Amniotic stem cell (primary cell): Measurements from ENCODE around the gene DAPK3.
"Not testable (repeated sequence)": the region's sequence is repeated elsewhere in the genome, so short reads cannot be mapped to it uniquely, and the experiment has no call there.

ENCODE experiments used
- DNase-seq: peaks from one replicate; lab custom pipeline; 2025; lab: John Stamatoyannopoulos, UW

The DAPK3 gene

DNA sequence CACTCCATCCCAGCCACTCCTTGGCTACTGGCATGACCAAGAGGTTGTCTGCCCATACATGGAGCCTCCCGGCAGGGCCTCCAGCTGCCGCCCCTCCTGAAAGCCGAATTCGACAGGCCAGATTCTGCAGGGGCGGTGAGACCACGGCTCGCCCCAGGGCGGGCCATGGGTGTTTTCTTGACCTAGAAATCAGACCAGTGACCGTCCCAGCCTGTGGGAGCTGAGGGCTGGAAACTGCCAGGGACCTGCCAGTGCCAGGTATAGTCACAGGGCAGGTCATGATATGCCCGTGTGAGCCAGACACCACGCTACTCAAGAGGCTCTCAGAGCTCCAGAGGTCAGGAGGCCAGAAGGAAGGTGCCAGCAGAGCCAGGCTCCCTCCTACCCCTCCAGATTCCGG lies 16.8 kb downstream of the DAPK3 start:
- DNase-seq = no peak

DNA sequence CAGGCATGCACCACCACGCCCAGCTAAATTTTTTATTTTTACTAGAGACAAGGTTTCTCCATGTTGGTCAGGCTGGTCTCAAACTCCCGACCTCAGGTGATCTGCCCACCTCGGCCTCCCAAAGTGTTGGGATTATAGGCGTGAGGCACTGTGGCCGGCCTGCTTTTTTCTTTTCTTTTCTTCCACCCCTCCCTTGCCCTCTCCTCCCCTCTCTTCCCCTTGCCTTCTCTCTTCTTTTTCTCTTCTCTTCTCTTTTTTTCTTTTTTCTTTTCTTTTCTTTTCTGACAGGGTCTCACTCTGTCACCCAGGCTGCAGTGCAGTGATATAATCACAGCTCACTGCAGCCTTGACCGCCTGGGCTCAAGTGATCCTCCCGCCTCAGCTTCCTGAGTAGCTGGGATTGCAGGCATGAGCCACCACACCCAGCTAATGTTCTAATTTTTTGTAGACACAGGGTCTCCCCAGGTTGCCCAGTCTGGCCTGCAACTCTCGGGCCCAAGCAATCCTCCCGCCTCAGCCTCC lies 18.1 kb downstream of the DAPK3 start:
- DNase-seq = not testable (repeated sequence)

DNA sequence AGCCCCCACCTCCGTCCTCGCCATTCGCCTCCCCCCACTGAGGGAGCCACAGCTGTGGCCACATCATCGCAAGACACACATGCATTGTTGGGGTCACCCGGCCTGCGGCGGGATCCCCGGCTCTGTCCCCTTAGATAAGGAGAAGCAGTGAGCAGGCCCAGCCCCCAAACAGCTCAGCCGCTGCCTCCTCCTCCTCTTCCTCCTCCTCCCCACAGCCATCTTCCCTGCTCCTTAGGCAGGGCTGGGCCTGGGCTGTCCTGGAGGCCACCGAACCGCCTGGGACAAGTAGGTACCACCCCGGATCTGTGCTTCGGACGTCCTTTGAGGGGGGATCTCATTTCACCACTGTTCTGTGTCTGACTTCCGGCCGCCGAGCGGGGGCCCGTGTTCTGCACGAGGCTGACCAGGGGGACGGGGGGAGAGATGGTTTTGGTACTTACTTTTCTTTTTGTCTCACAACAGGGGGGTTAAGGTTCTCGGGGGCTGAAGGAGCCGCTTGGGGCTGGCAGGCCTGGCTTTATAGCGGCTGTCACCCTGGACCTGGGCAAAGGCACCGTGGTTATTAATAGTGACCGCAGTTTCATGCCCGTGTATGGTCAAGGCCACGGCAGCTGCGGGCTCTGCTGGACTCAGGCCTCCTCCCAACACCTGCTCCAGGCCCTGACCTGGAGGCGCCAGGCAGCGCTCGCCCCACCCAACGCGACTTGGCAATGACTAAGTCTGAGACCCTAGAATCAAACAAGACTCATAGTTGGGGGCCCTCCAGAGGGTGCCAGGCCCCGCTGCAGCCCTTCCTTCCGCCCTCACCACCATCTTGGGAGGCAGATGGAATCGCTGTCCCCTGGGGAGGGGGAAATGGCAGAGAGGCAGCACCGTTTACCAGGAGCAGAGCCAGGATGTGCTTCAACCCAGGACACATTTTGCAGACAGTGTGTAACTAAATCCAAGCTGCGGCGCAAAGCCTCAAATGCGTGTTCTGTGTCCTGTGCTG lies 19.7 kb downstream of the DAPK3 start:
- DNase-seq = no peak

DNA sequence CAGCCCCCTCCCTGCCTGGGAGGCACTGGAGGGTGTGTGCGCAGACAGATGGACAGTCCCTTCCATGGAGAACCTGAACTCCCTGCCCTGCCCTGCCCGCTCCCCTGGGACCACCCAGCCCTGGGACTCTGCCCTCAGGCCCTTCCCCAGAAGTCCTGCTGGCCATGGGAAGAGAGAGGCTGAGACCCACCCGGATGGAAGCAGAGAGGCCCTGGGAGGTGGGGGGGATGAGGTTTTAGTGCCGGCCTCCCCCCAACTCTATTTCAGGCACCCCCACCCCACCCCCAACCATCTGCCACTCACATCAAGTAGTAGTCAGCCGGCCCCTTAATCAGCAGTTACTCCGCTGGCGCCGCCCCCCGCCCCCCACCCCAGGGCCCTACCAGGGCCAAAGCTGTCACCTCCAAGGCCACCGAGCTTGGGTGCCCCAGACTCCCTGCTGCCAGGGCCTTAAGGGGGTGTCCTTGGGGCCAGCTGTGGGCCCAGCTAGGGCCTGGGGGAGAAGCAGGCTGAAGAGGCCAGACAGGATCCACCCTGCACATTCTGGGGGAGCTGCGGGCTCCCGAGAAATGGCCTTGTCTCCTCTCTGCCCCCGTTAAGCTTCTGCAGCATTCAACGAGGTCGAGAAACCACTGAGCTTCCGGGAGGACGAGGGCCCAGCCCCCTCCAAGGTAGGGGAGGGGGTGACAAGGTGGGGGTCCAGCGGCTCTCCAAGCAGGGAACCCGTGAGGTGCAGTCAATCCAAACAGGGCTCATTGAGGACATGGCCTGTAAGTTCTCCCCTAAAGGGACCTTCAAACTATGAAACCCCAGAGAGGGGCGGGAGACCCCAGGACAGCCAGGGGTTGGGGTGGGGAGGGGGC lies 20.7 kb downstream of the DAPK3 start:
- DNase-seq = no peak

DNA sequence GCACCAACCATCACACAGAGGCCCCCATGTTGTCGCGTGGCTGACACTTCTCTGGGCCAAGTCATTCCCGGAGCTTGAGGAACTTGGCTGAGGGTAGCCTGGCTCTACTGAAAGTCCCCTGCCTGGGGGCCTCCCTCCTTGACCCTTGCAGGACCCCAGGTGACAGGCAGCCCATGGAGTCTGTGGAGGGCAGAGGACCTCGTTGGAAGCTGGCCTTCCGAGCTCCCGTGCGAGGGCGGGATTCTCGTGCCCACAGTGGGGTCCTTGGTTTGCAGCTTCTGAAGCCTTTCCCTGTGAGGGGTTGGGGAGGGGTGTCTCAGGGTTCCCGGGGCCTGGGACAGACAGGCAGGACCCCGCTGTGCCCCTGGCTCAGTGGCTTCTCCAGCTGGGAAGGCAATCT lies 21.6 kb downstream of the DAPK3 start:
- no peak for DNase-seq

DNA sequence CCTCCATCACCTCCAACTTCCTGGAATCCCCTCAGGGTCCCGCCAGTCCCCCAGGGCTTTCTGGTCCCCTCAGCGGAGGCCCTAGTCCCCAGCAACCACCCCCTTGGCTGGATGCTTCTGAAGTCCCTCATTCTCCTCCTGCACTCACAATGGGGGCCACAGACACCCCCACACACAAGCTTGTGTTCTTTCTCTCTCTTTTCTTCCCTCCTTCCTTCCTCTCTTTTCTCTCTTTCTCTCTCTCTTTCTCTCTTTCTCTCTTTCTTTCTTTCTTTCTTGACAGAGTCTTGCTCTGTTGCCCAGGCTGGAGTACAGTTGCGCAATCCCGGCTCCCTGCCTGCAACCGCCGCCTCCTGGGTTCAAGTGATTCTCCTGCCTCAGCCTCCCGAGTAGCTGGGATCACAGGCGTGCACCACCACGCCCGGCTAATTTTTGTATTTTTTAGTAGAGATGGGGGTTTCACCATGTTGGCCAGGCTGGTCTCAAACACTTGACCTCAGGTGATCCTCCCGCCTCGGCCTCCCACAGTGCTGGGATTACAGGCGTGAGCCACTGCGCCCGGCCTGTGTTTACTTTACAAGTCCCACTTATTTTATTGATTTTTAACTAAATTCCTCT lies 23.5 kb downstream of the DAPK3 start:
- DNase-seq = not testable (repeated sequence)

DNA sequence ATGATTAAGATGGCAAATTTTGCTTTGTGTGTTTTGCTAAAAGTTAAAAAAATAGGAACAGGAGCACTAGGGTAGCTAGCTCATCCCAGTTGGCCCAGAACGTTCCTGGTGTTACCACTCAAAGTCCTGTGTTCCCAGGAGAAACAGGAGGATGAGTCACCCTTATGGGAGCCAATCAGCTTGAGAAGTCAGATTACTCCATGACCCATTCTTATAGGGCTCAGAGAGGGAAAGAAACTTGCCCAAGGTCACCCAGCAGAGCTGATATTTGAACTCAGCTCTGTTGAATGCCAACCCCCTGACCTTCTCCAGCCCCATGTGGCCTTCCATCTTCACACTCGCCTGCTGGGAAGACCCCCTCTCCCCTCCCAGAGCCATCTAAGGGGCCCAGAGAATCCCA lies 25.1 kb downstream of the DAPK3 start:
- no peak for DNase-seq

DNA sequence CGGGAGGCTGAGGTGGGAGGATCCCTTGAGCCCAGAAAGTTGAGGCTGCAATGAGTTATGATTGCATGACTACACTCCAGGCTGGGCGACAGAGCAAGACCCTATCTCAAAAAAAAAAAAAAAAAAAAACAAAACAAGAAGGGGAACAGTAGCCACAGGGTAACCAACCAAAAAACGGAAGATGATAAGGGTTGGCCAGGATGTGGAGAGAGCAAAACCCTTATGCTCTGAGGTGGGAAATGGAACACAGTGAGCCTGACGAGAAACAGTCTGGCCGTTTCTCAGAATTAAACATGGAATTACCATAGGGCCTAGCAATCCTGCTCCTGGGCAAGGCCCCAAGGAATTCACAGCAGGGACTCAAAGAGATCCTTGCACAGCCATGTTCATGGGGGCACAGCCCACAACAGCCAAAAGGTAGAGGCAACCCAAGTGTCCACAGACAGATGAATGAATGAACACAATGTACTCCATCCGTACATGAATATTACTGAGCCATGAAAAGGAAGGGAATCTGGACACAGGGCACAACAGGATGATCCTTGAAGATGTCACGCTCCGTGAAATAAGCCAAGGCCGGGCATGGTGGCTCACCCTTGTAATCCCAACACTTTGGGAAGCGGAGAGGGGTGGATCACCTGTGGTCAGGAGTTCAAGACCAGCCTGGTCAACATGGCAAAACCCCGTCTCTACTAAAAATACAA lies 26.7 kb downstream of the DAPK3 start:
- DNase-seq = no peak

DNA sequence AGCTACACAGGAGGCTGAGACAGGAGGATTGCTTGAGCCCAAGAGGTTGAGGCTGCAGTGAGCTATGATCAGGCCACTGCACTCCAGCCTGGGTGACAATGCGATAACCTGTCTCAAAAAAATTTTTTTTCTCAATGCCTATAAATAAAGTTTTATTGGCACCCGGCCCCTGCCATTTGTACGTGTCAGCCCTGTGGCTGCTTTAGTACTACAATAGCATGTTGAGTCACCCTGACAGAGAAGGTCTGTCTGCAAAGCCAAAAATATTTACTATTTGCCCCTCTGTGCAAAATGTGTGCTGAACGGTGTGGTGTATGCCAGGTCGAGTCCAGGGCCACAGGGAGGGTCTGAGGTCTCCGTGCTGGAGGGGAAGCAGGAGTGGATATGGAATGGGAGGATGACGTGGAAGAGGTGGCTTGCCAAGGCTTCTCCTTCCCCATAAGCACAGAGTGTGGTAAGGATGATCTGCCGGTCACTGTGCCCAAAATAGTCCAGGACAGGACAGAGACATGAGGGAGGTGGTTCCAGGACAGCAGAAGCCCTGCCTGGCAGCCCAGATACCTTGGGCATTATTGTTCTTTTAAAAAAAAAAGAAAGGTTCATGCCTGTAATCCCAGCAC lies 28.0 kb downstream of the DAPK3 start:
- DNase-seq = no peak

DNA sequence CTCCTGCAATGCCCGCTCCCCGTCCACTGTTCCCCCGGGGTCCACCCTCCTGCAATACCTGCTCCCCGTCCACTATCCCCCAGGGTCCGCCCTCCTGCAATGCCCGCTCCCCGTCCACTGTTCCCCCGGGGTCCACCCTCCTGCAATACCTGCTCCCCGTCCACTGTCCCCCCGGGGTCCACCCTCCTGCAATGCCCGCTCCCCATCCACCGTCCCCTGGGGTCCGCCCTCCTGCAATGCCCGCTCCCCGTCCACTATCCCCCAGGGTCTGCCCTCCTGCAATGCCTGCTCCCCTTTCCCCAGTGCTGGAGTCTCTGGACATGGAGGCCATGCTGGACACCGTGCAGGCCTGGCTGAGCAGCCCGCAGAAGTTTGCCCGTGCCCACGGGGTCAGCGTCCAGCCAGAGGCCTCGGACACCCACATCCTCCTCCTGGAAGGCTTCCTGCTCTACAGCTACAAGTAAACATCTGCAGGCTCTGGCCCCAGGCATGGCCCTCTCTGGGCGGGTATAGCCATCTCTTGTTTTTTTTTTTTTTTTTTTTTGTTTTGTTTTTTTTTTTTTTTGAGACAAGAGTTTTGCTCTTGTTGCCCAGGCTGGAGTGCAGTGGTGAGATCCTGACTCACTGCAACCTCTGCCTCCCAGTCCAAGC lies 32.5 kb downstream of the DAPK3 start:
- not testable (repeated sequence) for DNase-seq

DNA sequence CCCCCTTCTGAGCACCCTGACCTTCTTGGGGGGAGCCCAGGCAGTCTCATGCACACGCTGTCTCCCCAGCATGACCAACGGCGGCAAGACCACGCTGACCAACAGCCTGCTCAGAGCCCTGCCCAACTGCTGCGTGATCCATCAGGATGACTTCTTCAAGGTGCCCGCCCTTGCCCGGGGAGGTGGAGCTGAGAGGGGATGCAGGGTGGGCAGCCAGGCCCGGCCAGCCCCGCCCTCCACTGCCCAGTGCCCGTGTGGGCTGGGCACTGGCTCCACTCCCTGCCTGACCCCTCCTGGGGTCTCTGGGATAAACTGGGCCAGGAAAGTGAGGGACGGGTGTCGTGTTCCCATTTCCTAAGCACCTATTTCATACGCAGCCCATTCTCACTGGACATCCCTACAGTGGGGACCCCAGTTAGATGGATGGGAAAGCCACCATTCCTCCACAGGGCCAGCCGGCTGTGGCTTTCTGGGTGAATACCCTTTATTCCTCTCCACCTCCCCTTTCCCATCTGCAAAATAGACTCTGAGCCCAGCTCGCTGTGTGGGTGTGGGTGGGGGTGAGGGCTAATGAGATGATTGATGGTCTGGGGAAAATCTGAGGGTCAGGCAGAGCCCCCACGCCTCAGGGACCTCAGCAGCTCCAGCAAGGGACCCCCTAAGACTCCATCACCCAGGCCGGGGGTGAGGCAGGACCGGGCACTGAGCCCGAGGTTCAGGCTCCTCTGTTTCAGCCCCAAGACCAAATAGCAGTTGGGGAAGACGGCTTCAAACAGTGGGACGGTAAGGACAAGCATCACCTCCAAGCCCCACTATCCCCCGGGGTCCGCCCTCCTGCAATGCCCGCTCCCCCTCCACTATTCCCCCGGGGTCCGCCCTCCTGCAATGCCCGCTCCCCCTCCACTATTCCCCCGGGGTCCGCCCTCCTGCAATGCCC lies 34.1 kb downstream of the DAPK3 start:
- no peak for DNase-seq

DNA sequence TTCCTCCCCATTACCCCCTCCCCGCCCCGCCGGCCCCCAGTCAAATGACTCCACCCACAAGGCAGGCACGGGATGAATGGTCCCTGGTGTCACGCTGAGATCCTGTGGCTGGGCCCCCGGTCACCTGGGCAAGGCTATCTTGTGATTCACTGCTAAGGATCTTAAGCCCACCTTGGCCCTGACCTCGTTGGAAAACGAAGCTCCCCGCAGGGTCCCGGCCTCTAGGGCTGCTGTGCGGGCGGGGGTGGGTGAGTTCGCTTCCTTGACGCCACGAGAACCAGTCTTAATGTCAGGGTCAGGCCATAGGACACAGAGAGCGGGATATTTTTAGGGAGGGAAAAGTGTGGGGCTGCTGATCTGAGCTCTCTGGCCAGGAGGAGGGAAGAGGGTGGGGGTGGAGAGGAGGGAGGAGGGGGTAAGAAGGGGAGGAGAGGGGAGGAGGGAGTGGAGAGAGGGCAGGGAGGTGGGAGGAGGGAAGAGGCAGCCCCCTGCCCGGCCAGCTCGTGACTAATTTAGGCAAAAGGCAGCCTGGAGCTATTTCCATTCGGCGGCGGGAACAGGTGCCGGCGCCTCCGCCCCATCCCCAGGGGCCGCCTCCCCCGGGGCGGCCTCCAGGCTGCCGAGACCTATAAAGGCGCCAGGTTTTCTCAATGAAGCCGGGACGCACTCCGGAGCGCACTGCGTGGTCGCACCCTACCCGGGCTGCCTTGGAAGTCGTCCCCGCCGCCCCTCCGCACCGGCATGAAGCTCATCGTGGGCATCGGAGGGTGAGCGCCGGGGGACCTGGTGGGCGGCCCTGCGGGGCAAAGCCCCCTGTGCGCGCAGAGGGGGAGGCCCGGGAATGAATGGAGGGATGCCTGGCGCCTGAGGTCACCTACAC lies 37.7 kb downstream of the DAPK3 start, which contains the start of gene NMRK2:
NMRK2 (plus strand) TSS at position 139 of the 880 bp plus-strand sequence; CDS start at position 742, 603 bp downstream.
- no peak for DNase-seq

DNA sequence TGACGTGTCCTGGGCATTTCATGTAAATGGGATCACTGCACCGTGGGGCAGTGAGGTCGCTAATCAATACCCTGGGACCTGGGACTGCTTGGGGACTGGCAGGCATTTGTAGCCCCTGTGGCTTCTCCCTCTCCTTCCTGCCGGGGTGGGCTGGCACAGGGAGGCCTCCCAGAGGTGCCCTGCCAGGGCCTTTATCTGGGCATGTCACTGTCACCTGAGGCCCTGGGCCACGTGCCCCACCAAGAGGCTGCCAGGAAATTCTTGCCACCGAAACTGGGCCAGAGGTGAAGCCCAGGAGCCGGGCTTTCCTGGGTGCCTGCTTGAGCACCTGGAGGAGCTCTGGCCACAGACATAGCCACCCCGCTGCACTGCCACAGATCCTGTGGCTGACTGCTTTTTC lies 39.9 kb downstream of the DAPK3 start:
- no peak for DNase-seq

DNA sequence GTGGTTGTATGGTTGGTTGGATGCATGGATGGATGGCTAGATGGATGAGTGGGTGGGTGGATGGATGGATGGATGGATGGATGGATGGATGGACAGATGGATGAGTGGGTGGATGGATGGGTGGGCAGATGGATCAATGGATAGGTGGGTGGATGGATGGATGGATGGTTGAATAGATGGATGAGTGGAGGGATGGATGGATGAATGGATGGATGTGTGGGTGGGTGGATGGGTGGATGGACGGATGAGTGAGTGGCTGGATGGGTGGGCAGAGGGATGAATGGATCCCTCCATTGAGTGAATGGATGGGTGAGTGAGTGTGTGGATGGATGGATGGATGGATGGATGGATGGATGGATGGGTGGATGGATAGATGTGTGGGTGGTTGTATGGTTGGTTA lies 47.0 kb downstream of the DAPK3 start:
- no peak for DNase-seq

DNA sequence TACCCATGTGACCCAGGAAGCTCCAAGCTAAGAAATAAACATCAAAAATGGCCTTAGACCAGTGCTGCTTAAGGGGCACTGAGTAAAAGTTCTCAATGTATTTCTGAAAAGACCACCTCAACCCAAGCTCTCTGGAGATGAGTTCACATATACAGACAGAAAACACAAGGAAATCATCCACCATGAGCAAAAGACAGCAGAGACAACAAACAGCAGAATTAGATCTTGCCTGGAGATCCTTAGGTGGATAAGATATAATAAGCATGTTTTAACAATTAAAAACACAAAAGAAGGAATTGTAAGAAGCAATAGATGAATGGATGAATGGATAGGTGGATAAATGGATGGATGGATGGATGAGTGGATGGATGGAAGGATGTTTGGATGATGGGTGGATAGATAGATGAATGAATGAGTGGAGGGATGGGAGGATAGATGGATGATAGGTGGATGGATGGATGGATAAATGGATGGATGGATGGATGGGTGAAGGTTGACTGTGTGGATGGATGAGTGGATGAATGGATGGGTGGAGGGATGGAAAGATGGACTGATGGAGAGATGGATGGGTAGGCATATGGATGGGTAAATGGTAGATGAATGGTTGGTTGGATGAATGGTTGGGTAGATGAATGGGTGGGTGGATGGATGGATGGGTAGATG lies 47.7 kb downstream of the DAPK3 start:
- DNase-seq = no peak

DNA sequence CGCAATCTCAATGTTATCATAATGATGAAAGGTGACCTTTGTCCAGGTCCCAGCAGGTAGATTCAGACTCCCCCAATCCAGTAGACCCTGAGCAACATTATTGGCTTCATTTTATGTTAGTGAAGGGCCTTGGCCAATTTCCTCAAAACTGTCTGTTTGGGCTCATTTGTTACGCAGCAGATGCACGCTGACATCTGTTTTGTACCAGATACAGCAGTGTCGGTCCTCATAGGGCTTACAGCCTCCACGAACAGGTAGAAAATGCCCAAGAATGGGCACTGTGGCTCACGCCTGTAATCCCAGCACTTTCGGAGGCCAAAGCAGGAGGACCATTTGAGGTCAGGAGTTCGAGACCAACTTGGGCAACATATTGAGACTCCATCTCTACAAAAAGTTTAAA lies 51.1 kb downstream of the DAPK3 start:
- DNase-seq = no peak

DNA sequence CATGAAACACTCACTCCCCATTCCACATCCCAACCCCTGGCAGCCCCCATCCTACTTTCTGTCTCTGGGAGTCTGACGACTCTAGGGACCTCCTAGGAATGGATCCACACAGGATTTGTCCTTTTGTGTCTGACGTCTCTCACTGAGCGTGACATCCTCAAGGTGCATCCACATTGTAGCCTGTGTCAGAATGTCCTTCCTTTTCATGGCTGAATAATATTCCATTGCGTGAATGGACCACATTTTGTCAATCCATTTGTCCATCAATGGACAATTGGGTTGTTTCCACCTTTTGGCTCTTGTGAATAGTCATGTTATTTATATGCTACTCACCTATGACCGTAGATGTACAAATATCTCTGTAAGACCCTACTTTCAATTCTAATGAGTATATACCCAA lies 54.9 kb downstream of the DAPK3 start:
- no peak for DNase-seq

DNA sequence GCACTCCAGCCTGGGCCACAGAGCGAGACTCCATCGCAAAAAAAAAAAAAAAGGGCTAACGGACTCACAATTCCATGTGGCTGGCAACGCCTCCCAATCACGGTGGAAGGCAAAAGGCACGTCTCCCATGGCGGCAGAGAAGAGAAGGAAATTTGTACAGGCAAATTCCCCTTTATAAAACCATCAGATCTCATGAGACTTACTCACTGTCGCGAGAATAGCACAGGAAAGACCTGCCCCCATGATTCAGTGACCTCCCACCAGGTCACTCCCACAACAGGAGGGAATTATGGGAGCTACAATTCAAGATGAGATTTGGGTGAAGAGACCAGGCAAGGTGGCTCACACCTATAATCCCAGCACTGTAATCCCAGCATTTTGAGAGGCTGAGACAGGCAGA lies 56.7 kb downstream of the DAPK3 start:
- DNase-seq = no peak
